Fibroblast of lung (primary cell): ENCODE results near the gene C9. TPM values are rescaled to one million over a fixed set of nuclear protein-coding genes. Genes with fewer than 3 reads are reported as not detected.
"Not testable (repeated sequence)": the region's sequence is repeated elsewhere in the genome, so short reads cannot be mapped to it uniquely, and the experiment has no call there.

ENCODE experiments used
- DNase-seq, 2 donors: peaks; one replicate each; pipeline versions ENCODE4 v3.0.0 to v3.0.0-alpha.2; 2010; ENCODE audit warnings: low read depth in 2 of 2
- H2AFZ ChIP-seq: 2 replicates; pipeline ENCODE4 v1.5.1; 2012; ENCODE audit warnings: low read length, control low read depth, inconsistent platforms
- H3K27ac ChIP-seq: 2 replicates; pipeline ENCODE4 v1.5.1; 2011; ENCODE audit warnings: low read length, control low read depth; ENCODE audit not compliant: insufficient read depth
- H3K27me3 ChIP-seq: 2 replicates; pipeline ENCODE4 v1.5.1; 2011; ENCODE audit warnings: mild to moderate bottlenecking, low read length; ENCODE audit not compliant: control insufficient read depth, insufficient read depth
- H3K36me3 ChIP-seq: 2 replicates; pipeline ENCODE4 v1.5.1; 2011; ENCODE audit warnings: low read length; ENCODE audit not compliant: control insufficient read depth, insufficient read depth
- H3K4me1 ChIP-seq: 2 replicates; pipeline ENCODE4 v1.5.1; 2011; ENCODE audit warnings: low read length; ENCODE audit not compliant: control insufficient read depth, insufficient read depth; ENCODE audit errors: extremely low read depth
- H3K4me2 ChIP-seq: 2 replicates; pipeline ENCODE4 v1.5.1; 2011; ENCODE audit warnings: low read length, control low read depth; ENCODE audit not compliant: insufficient read depth; ENCODE audit errors: extremely low read depth
- H3K4me3 ChIP-seq, 4 experiments: fragments of 200-600 bp in 1 of 4; sonication (generic) in 1 of 4; replicated peaks in 1 of 4; 2 replicates each; pipeline ENCODE4 v1.5.1; 2011 to 2016; ENCODE audit warnings: low read length in 4 of 4, low read depth in 3 of 4, mild to moderate bottlenecking in 3 of 4, control low read depth in 2 of 4, inconsistent platforms in 1 of 4, mixed read lengths in 1 of 4; ENCODE audit not compliant: insufficient read depth in 1 of 4; ENCODE audit errors: control extremely low read depth in 1 of 4
- H3K79me2 ChIP-seq: 2 replicates; pipeline ENCODE4 v1.5.1; 2012; ENCODE audit warnings: mild to moderate bottlenecking, low read length, inconsistent platforms; ENCODE audit not compliant: control insufficient read depth, insufficient read depth
- H3K9ac ChIP-seq: 2 replicates; pipeline ENCODE4 v1.5.1; 2011; ENCODE audit warnings: mild to moderate bottlenecking, low read length, control low read depth; ENCODE audit not compliant: insufficient read depth
- H3K9me3 ChIP-seq: 2 replicates; pipeline ENCODE4 v1.5.1; 2012; ENCODE audit warnings: low read depth, low read length; ENCODE audit not compliant: control insufficient read depth, insufficient read depth
- H4K20me1 ChIP-seq: 2 replicates; pipeline ENCODE4 v1.5.1; 2011; ENCODE audit warnings: low read length; ENCODE audit not compliant: control insufficient read depth, insufficient read depth; ENCODE audit errors: extremely low read depth
- EZH2 ChIP-seq: IDR thresholded peaks from 2 replicates; pipeline ENCODE4 v1.5.1; 2012; ENCODE audit warnings: low read length, control low read depth, mild to moderate bottlenecking; ENCODE audit errors: missing control alignments
- polyA plus RNA-seq, 2 donors: library from polyadenylated mRNA; depleted of rRNA in 1 of 2; stranded (reverse) in 1 of 2; unstranded in 1 of 2; fragments of >200 nt; gene quantifications; 2 replicates each; pipeline ENCODE4 v1.2.1, GENCODE V29; 2011 to 2012; ENCODE audit warnings: missing spikeins in 1 of 2
- total RNA-seq: library from RNA; depleted of rRNA; stranded (reverse); fragments of >200 nt; gene quantifications from 2 replicates; pipeline ENCODE4 v1.2.1, GENCODE V29; 2014
- TF ChIP-seq, protein P1 (sequence below), 2 donors: IDR thresholded peaks in 1 of 2; conservative IDR thresholded peaks in 1 of 2; 1 replicate in 1 of 2; 2 replicates in 1 of 2; pipeline ENCODE4 v1.5.1; 2011 to 2012; ENCODE audit warnings: low read length in 2 of 2, control low read depth in 1 of 2, inconsistent platforms in 1 of 2, low read depth in 1 of 2, mild to moderate bottlenecking in 1 of 2

Gene C9
- total and polyA plus RNA-seq, 2 donors (not counting 1 experiment from before 2014, with no cell fraction given), result 0.06 to 0.33 TPM

GRCh38 chr5:39340506-39340905, 23.8 kb downstream of the C9 start:
- Histone ChIP-seq H3K79me2 (no peaks in the 10 kb centered on the region), H4K20me1 (no peaks in the 10 kb centered on the region), H3K9ac (no peak overlapping the region), H3K4me1 (no peaks in the 10 kb centered on the region), H2AFZ (no peak overlapping the region), H3K27me3 (no peaks in the 10 kb centered on the region), H3K9me3 (no peaks in the 10 kb centered on the region), H3K4me2 (no peak overlapping the region), H3K36me3 (no peaks in the 10 kb centered on the region), H3K4me3 (no peak overlapping the region), H3K27ac (no peak overlapping the region)
- TF ChIP-seq, protein P1, sequence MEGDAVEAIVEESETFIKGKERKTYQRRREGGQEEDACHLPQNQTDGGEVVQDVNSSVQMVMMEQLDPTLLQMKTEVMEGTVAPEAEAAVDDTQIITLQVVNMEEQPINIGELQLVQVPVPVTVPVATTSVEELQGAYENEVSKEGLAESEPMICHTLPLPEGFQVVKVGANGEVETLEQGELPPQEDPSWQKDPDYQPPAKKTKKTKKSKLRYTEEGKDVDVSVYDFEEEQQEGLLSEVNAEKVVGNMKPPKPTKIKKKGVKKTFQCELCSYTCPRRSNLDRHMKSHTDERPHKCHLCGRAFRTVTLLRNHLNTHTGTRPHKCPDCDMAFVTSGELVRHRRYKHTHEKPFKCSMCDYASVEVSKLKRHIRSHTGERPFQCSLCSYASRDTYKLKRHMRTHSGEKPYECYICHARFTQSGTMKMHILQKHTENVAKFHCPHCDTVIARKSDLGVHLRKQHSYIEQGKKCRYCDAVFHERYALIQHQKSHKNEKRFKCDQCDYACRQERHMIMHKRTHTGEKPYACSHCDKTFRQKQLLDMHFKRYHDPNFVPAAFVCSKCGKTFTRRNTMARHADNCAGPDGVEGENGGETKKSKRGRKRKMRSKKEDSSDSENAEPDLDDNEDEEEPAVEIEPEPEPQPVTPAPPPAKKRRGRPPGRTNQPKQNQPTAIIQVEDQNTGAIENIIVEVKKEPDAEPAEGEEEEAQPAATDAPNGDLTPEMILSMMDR (conservative IDR thresholded peaks at IDR 0.05 in 1 of 2, IDR thresholded peaks at IDR 0.05 in 1 of 2; ENCODE audit: low read depth in 1 of 2, low read length in 2 of 2), result no peak
- TF ChIP-seq EZH2, result no peak
- no peak for DNase-seq

- H3K4me1 ChIP-seq, result no peaks in the 10 kb centered on the region
- H3K79me2 ChIP-seq, result no peaks in the 10 kb centered on the region
- H3K9me3 ChIP-seq, result no peaks in the 10 kb centered on the region
- no peak for DNase-seq
- H3K9ac ChIP-seq, result no peak overlapping the region
- TF ChIP-seq, protein P1 (conservative IDR thresholded peaks at IDR 0.05 in 1 of 2, IDR thresholded peaks at IDR 0.05 in 1 of 2; ENCODE audit: low read depth in 1 of 2, low read length in 2 of 2), result no peak
- no peak for TF ChIP-seq EZH2
- no peaks in the 10 kb centered on the region for H3K36me3 ChIP-seq
- H3K27me3 ChIP-seq, result no peaks in the 10 kb centered on the region
- H4K20me1 ChIP-seq, result no peaks in the 10 kb centered on the region
- no peak overlapping the region for H3K27ac ChIP-seq
- H3K4me3 ChIP-seq, result no peak overlapping the region
- no peak overlapping the region for H2AFZ ChIP-seq
- H3K4me2 ChIP-seq, result no peak overlapping the region
Measured at GRCh38 chr5:39337252-39337915, 26.9 kb downstream of the C9 start.

DNA sequence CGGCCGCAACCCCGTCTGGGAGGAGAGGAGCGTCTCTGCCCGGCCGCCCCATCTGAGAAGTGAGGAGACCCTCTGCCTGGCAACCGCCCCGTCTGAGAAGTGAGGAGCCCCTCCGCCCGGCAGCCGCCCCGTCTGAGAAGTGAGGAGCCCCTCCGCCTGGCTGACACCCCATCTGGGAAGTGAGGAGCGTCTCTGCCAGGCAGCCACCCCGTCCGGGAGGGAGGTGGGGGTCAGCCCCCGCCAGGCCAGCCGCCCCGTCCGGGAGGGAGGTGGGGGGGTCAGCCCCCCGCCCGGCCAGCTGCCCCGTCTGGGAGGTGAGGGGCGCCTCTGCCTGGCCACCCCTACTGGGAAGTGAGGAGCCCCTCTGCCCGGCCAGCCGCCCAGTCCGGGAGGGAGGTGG, 30.0 kb downstream of the C9 start:
- H3K4me2 ChIP-seq, H3K4me3 ChIP-seq, H3K9ac ChIP-seq, H3K27me3 ChIP-seq, H3K4me1 ChIP-seq, DNase-seq, H3K79me2 ChIP-seq, H3K27ac ChIP-seq, H3K9me3 ChIP-seq, H2AFZ ChIP-seq, H4K20me1 ChIP-seq, H3K36me3 ChIP-seq: not testable (repeated sequence)
